ENCODE results near the gene HES6.

HES6 gene

DNA sequence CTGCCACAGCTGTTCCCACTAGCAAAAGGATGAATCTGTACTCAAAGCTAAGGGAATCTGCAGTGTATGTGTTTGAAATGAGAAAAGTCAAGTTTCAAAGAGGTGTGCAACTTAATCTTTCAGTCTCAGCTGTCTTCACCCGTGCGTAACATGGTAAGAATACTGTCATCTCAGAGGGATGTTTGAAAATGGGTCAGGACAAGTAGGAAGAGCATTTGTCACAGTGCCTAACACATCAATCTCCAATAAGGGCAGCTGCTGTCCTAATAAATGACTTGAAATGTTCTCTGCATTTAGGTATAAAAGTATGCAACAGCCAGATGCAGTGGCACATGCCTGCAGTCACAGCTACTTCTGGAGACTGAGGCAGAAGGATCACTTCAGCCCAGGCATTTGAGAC lies 49.4 kb downstream of the HES6 start:
- DNase-seq (ENCODE audit: low read depth, low spot score): no peak
